ENCODE measurements around the gene RAB24. TPM values are rescaled to one million over a fixed set of nuclear protein-coding genes. Genes with fewer than 3 reads are reported as not detected.

The RAB24 gene
- total RNA-seq, 3 donors from 2014 or later (not counting 1 experiment from before 2014, with no cell fraction given): 42.5 to 55.4 (median 49.5) TPM

DNA sequence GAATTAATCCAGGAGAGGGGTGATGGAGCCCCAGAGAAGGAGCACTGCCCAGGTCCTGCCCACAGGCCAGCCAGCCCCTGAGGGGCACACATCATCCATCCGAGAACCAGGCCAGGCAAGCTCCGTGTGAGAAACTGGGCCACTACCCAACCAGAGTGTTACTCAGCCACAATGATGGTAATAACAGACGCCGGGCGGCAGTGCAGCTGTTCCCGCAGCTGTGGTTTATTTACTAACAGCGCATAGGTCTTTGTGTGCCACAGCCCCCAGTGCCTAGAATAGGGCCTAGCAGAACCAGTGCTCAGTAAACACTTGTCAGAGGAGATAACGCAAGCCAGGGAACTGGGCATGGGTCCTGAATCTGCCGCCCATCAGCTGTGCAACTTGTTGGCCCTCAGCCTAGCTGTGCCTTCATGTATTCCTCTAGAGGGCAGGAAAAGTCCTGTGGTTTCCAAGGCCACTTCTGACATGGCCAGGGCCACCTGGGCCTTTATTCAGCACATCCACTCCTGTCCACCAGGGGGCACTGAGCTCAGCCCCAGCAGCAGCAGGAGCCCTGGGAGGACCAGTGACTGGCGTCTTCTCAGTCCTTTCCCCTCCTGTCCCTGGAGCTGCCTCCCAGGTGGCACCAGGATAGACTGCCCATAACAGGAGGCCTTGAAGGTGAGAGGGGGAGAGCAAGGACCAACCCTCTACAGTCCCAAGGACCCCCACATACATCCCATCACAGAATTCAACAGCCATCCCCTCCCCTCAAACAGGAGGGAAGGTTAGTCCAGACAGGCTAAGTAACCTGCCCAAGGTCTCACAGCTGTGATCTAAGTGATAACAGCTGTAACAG is 6.1 kb upstream of the RAB24 start:
- peak overlapping the region; percentile 47 to 82 for H3K27ac Mint-ChIP-seq
- H3K4me1 Mint-ChIP-seq: peaks cover 49 to 61% of the 10 kb centered on the region in 2 donors
- Histone ChIP-seq H3K4me1 (ENCODE audit: control insufficient read depth, insufficient read depth, low read length) (peaks cover 85% of the 10 kb centered on the region), H3K27me3 (ENCODE audit: control insufficient read depth, insufficient read depth, low read length) (no peaks in the 10 kb centered on the region), H3K9me3 (ENCODE audit: control insufficient read depth, insufficient read depth, low read length) (no peaks in the 10 kb centered on the region), H3K4me3 (ENCODE audit: low read length) (no peak overlapping the region), H3K27ac (ENCODE audit: low read length) (peak overlapping the region; percentile 56), H3K36me3 (ENCODE audit: control insufficient read depth, insufficient read depth, low read length) (peaks cover 24% of the 10 kb centered on the region)
- no peaks in the 10 kb centered on the region for H3K27me3 Mint-ChIP-seq (ENCODE audit: low read depth in 2 of 2)
- peak; percentile 79 for TF ChIP-seq CTCF (IDR thresholded peaks at IDR 0.05)
- WGBS (ENCODE audit: insufficient coverage): 43% methylated on average over 10 of the region's 10 CpGs
- DNase-seq: peak; percentile 65 to 88
- H3K36me3 Mint-ChIP-seq: no peaks in the 10 kb centered on the region
- intact Hi-C loops (cut with micrococcal nuclease): loop anchor here (5.0 kb wide), 1 partner anchor 48 kb away; the partner anchor contains the start of gene RGS14
- H3K9me3 Mint-ChIP-seq: no peaks in the 10 kb centered on the region
- peak; percentile 28 to 52 (median 28) for ATAC-seq
- H3K4me3 Mint-ChIP-seq: peak overlapping the region; percentile 66

DNA sequence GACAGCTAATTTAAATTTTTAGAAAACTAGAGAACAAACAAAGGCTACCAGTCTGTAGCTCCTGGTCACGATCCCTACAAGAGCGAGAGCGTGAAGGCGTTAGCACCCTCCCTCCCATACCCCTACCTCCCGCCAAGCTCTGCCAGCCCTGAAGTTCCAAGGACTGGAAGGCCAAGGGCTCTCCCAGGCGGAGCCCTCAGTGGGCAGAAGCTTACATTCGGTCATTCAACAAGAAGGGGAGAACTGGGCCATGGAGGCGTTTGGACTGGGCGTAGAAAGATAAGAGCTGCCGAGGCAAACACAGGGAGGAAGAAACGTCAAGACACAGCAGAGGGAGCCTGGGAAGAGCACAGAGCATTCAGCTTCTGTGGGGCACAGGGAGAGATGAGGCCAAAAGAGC is 5.2 kb upstream of the RAB24 start:
- H3K9me3 ChIP-seq (ENCODE audit: control insufficient read depth, insufficient read depth, low read length): no peaks in the 10 kb centered on the region
- Mint-ChIP-seq H3K27ac (peak overlapping the region; percentile 47 to 82), H3K36me3 (no peaks in the 10 kb centered on the region), H3K4me3 (peak overlapping the region; percentile 66), H3K4me1 (peaks cover 57 to 69% of the 10 kb centered on the region in 2 donors), H3K9me3 (no peaks in the 10 kb centered on the region), H3K27me3 (ENCODE audit: low read depth in 2 of 2) (no peaks in the 10 kb centered on the region)
- no peak for TF ChIP-seq CTCF (IDR thresholded peaks at IDR 0.05)
- DNase-seq: no peak
- peaks cover 92% of the 10 kb centered on the region for H3K4me1 ChIP-seq (ENCODE audit: control insufficient read depth, insufficient read depth, low read length)
- H3K27me3 ChIP-seq (ENCODE audit: control insufficient read depth, insufficient read depth, low read length): no peaks in the 10 kb centered on the region
- intact Hi-C loops (cut with micrococcal nuclease): no loop called here
- H3K36me3 ChIP-seq (ENCODE audit: control insufficient read depth, insufficient read depth, low read length): peaks cover 24% of the 10 kb centered on the region
- no peak for ATAC-seq
- H3K4me3 ChIP-seq (ENCODE audit: low read length): no peak overlapping the region
- 92% methylated on average over 11 of the region's 11 CpGs for WGBS (ENCODE audit: insufficient coverage)
- peak overlapping the region; percentile 56 for H3K27ac ChIP-seq (ENCODE audit: low read length)

DNA sequence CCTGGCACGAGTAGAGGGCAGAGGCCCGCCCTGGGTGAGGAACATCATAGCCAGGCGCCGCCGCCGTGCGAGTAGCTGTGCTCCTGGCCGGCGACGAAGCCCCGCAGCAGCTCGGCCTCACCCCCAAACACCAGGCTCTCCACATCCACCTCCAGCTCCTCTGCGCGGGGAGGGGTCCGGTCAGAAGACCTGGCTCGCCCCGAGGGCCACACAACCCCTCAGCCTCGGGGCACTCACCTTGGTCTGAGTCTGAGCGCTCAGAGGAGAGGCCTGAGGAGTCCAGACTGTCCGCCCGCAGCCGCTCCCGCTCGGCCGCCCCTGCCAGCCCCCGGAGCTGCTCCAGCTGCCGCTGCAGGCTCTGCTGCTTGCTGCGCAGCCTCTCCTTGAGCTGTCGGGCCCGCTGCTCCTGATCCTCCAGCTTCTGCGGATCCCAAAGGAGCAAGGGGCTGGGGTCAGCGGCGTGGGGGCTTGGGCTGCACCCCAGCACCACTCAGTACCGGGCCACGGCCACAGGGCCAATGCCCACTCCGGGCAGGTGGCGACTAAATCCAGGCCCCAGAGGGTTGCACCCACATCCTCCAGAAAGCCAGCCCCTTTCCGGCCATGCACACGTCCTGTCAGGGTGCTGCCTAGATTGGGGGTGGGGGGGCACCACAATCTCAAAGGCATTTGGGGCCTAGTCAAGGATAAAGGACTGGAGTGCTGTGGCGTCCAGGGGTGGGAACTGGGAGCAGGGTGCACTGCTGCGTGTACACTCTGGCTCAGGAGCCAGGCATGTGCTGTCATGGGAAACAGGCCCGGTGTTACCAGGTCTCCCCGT is 4.2 kb upstream of the RAB24 start:
- H3K4me3 Mint-ChIP-seq: peak overlapping the region; percentile 28
- H3K27ac ChIP-seq (ENCODE audit: low read length): peak overlapping the region; percentile 44
- no peaks in the 10 kb centered on the region for H3K36me3 Mint-ChIP-seq
- H3K9me3 Mint-ChIP-seq: no peaks in the 10 kb centered on the region
- ATAC-seq: no peak
- H3K27ac Mint-ChIP-seq: peak overlapping the region; percentile 66 to 89
- no peaks in the 10 kb centered on the region for H3K9me3 ChIP-seq (ENCODE audit: control insufficient read depth, insufficient read depth, low read length)
- 80% methylated on average over 43 of the region's 43 CpGs for WGBS (ENCODE audit: insufficient coverage)
- intact Hi-C loops (cut with micrococcal nuclease): no loop called here
- DNase-seq: no peak
- H3K36me3 ChIP-seq (ENCODE audit: control insufficient read depth, insufficient read depth, low read length): peaks cover 24% of the 10 kb centered on the region
- peaks cover 55 to 77% of the 10 kb centered on the region in 2 donors for H3K4me1 Mint-ChIP-seq
- H3K4me3 ChIP-seq (ENCODE audit: low read length): peak overlapping the region; percentile 20
- TF ChIP-seq CTCF (IDR thresholded peaks at IDR 0.05): no peak
- H3K27me3 ChIP-seq (ENCODE audit: control insufficient read depth, insufficient read depth, low read length): no peaks in the 10 kb centered on the region
- no peaks in the 10 kb centered on the region for H3K27me3 Mint-ChIP-seq (ENCODE audit: low read depth in 2 of 2)
- peaks cover 89% of the 10 kb centered on the region for H3K4me1 ChIP-seq (ENCODE audit: control insufficient read depth, insufficient read depth, low read length)

Data from natural killer cell (primary cell).